Measurements from ENCODE around the gene PPP2R5C.

The PPP2R5C gene

DNA sequence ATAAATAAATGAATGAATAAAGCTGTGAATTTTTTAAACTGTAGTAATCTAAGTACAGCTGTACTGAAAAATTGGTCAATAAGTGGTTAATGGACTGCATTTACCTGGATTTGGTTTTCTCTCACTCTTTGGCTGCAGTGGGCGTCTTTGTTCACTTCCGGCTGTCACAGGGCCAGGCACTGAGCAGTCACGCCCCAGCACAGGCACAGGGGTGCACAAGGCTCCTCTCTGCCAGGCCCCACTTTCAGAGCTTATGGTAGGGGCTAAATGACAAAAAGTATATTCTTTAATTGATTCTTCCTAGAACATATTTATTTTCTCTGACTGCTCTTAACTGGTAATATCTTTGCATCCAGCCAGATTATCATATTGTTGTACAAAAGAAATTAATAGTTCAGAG lies 132.2 kb downstream of the PPP2R5C start:
- no peak for DNase-seq

DNA sequence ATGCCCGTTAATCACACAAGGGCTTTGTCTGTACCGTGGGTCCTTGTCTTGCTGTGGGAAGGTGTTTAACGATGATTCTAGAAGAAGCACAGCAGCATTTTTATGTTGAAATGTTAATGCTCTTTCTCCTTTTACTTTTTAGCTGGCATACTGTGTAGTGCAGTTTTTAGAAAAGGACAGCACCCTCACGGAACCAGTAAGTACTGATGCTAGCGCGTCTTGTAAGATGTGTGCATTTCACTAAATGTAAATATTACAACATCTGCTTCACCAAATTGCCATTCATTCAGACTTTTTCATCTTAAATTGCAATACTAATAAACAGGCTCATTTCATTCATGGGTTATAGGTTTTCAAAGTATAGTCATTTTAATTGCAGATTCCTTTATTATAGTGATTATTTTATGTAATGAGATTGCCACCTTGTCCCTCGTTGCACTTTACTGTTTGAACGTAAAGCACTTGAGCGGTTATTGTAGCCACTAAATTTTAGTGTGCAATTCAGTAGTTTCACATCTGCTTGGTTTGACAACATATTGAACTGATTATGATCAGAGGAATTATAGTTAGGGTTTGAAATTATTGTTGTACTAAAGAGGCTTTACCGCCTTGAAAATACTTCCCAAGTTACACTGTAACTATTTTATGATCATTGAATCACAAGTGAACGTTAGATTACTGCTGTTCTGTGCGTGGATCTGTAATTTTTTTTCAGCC lies 133.0 kb downstream of the PPP2R5C start:
- DNase-seq = no peak

DNA sequence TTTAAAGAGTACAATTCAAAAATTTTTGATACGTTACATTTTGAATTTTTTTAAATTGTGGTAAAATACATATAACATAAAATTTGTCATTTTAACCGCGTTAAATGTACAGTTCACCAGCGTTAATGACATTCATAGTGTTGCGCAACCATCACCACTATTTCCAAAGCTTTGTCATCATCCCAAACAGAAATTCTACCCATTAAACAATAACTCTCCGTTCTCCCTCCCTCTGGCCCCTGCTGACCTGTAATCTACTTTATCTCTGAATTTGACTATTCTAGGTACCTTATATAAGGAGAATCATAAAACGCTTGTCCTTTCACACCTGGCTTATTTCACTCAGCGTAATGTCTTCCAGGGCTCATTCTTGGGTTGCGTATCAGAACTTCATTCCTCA lies 133.7 kb downstream of the PPP2R5C start:
- no peak for DNase-seq

DNA sequence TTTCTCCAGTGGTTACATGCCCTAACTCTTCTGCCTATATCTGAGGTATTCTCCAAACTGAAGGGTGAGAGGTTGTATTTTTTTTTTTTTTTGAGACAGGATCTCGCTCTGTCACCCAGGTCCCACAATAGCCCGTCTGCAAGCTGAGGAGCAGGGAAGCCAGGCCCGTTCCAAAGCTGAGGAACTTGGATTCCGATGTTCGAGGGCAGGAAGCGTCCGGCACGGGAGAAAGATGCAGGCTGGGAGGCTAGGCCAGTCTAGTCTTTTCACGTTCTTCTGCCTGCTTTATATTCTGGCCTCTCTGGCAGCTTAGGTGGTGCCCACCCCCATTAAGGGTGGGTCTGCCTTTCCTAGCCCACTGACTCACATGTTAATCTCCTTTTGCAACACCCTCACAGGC lies 135.8 kb downstream of the PPP2R5C start:
- DNase-seq = no peak

DNA sequence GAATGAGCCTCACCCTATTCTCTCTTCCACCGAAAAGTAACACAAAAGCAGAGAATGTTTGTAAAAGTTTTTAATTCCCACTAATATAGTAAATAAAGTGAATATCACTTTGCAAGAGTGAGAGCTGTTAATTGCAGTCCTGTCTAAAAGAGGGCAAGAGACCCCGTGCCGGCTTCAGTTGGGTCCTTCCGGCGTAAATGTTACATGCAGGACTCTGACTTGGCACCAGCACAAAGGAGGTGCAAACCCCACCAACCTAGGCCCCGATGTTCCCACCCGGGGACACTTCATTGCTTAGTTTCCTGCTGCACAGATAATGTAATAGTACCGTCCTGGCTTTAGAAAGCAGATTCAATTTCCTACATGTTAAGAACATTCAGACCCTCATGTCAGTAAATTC lies 136.9 kb downstream of the PPP2R5C start:
- DNase-seq = no peak

DNA sequence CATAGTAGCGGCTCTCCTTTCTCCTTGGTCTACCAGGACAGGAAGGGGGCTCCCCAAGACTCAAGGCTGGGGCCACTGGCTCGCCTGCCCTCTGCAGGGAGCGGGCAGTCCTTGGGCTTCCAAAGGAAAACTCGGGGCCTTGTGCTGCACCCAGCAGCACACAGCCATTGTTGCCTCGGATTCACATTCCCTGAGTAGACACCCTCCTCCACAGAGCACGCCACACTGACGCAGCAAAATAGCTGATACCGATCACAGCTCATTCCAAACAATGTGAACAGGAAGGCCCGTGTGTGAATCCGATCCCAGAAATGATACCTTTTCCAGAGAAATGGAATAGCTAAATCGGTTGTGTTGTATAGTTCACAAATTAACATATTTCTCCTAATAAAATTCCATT lies 137.8 kb downstream of the PPP2R5C start:
- no peak for DNase-seq

DNA sequence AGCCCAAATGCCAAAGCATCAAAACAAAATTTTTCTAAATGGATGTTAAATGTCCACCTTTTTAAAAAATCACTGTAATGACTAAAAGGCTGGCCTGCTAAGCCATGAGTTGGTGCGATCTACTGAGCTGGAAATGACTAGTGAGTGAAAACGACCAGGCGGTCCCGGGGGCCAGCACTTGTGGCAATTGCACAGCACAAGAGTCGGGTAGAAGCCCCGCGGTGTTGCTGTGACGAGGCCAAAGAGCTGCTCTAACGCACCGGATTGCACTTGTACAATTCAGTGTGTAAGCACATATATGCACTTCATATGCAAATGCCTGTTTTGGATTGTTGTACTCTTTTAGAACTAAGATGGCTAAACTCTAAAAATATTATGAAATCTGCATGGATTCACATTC lies 138.7 kb downstream of the PPP2R5C start:
- DNase-seq = no peak

DNA sequence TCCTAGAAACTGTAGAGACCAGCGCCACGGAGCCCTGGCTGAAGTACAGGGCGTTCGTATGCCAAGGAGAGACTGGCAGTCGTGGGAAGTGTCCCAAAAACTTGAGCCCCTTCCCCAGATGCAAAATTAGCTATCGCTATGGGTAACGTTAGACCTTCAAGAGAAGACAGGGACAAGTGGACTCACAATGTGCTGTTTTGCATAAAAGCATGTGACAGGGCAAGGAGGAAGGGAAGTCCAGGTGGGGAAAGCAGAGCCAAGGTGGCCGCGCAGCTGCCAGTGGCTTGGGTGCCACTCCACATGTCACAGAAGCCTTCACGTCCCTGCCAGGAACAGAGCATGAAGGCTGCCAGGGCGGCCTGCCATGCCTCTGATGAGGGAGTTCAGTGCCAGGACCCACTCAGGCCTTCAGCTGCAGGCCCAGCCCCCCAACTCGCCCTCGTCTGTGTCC lies 141.6 kb downstream of the PPP2R5C start:
- DNase-seq = no peak

DNA sequence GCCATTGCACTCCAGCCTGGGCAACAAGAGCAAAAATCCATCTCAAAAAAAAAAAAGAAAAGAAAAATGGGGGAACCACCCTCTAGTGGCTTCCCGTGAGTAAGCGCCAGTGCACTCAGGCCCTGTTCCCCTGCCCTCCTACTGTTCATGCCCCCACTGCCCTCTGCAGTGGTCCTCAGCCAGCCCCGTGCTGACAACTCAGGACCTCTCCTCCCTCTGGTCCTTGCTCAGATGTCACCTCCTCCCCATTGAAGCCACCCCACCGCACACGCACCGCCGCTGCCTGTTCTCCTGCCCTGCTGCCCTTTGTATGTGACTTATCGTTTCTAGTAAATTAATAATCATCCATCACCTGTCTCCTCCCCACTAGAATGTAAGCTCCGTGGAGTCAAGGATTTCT lies 144.1 kb downstream of the PPP2R5C start:
- no peak for DNase-seq

DNA sequence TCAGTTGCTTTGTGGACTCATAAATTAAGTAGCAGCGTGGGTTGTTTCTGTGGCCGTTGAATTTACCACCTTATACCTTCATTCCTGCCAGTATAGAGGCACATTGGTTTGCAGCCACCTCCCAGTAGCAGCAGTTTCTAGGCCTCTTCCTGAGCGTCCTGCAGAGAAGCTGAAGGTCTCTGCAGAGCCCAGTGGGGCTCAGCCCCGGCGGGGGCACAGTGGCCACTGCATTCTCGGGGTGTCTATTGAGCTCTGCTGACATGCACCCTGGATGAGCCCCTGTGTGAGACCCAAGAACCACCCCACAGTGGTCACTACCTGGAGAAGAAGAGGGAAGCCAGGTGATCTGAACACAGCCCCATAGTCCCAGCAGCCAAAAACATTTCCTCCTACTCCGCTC lies 145.1 kb downstream of the PPP2R5C start:
- DNase-seq = no peak

DNA sequence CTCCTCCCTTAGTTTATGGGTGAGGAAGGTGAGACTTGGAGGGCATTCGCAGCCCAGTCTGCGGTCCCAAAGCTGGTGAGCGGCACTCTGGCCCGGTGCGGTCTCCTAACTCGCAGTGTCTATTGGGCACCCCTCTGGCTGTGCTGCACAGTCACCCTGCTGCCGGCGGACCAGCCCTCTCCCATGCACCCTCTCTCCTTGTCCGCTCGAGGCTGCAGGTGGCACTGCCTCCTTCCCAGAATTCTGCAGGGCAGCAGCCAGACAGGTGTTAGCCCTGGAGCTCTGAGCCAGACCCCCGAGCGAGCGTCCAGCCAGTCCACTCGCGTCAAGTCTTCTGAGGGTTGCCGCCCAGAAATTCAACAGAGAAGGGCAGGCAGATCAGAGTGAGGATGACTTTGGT lies 146.1 kb downstream of the PPP2R5C start:
- no peak for DNase-seq

DNA sequence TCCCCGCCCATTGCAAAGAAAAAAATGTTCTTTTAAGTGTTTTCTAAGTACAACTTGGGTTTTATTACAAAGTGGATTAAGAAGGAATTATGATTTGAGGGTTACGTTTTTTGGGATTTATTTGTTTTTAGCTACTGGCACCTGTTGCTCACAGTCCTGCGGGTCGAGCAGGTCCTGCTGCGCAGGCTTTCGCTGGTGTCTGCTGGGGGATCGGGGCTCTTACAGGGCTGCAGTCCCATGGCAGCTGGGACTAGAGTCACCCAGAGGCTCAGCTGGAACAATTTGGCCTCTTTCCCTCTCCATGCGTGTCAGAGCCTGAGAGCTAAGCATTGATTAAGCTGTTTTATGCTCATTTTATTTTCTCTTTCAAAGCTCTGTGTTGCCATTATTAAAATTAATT lies 147.3 kb downstream of the PPP2R5C start:
- no peak for DNase-seq

DNA sequence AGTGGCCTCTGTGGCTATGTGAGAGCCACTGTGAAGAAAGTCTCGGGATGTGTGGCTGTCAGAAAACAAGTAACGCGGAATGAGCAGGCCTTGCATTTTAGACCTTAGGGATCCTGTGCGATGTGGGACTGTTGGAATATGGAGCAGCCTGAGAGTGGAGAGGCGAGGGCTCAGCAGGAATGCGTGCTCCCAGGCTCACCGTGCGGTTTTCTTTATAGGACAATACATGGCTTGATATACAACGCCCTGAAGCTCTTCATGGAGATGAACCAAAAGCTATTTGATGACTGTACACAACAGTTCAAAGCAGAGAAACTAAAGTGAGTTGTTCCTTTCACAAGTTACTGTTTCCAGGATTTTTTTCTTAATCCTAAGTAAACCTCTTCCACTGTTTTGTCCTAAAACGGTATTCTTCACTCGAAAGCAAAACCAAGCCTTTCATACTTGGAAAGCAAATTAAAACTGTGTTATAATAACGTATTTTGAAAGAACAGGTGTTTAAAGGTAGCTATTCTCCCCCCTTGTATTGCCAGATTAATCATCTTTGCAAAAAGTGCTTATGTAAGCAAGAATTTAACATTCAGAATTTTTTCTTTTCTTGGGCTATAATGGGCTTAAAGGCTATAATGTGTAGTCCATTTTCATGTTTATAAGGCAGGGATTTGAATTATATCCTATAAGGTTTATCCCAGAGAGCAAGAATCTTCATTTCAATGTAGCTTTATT lies 148.0 kb downstream of the PPP2R5C start:
- DNase-seq = no peak

DNA sequence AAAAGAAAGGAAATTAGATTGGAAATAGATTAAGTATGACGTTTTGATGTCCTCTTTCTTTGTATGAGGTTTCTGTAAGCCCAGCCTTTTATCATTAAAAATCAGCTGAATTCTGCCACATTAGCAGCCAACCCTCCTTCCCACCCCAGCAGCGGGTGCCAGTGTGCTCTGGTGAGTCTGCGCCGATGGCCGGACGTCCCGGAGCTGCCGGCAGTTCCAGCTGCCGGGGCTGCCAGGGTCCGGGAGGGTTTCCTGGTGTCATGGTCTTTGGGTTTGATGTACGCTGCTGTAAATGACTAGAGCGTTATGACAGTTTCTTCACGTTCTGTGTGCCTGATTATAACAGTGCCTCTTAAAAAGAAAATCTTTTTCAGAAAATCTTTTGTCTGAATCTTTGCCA lies 151.3 kb downstream of the PPP2R5C start:
- DNase-seq = no peak

DNA sequence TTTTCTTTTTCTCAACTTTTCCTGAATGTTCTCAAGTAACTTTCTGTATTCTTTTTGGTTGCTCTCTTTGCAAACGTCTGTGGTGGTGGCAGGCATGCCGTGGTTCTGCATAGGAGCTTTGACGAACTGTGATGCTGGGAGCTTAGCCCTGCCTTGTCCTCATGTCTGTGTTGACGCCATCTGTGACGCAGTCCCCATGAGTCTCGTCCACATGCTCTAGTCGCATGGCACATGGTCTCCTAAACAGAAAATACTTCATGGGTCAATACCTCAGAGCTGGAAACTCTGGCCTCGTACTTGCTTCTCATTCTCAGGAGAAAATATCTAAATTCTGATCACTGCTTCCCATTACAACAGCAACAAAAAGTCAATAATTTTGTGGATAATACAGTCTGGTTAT lies 152.6 kb downstream of the PPP2R5C start:
- no peak for DNase-seq

DNA sequence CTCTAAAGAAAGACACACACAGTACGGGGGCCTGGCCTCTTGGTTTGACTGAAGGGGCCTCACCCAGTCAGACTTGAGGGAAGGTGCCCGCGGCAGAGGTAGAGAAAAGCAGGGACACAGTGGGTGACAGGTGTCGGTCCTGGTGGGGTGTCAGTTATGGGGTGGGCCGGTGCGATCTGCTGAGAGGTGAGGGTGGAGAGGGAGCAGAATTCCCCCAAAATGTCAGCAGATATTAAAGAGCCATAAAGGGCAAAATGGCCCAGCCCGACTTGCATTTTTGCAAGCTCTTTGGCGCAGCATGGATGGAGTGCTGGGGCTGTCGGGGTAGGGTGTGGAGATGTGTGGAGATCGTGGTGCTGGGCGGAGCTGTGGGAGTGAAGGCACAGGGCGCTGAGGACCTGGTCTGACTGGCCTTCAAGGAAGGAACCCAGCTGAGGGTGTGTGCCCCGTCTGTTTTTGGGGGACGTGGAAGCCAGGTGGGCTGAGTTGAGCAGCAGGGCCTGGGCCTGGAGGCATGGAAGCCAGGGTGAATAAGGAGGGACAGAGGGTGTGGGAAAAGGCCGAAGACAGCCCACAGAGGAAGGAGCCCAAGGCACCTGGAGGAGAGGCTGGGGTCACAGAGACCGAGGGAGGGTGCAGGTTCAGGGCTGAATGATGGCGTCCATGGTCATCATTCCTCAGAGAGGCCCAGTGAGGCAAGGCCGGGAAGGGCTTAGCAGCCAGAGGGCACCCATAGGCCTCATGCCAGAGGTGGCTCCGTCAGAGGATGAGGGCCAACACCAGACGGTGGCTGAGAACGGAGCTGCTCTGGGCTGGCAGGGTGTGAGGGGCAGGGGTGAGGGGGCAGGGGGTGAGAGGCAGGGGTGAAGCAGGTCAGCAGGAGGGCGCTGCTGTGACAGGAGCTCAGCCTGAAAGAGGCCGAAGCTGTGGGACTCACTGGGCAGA lies 154.6 kb downstream of the PPP2R5C start:
- DNase-seq = no peak

DNA sequence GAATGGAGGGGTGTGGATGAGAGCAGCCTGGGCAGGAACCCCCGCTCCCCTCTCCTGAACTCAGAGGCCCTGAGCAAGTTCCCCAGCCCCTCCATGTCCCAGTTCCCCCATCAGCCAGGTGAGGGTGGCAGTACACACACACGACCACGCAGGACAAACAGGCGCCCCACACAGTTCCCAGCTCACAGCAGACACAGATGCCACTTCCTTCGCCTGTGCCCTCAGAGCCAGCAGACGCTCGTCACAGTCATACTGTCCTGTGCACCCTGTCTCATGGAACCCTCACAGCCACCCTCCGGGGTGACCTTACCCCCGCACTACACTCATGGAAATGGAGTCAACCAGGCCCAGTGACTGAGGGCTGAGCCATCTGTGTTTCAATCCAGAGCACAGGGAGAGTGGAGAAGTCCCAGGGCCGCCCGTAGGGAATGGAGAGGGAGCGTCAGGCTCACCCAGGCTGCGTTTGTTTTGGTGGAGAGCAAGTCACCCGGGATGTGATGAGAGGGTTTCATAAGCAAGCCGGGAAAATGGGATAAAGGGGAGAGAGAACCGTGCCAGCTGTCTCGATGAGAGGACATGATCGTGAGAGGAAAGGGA lies 155.4 kb downstream of the PPP2R5C start:
- no peak for DNase-seq

DNA sequence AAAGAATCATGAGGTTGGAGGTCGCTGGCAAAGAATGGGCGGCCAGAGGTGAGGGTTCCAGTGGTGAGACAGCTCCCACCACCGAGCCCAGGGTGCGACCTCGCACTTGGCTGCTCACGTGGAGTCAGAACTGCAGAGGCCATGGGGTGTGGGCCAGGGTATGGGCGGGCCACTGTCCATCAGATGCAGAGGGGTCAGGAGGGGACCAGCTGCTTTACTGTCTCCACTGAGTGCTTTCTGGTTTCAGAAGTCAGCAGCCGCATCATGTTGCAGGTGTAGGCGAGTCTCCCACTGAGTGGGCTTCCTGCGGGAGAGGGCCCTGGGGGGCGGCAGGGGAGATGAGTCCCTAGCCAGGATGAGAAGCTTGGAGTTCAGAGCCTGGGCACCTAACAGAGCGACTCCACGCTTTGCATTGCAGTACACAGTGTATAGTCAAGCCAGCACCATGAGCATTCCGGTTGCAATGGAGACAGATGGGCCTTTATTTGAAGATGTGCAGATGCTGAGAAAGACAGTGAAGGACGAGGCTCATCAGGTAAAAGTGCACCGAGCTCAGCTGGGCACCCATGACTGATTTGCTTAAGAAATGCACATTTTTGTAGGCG lies 156.0 kb downstream of the PPP2R5C start:
- no peak for DNase-seq

DNA sequence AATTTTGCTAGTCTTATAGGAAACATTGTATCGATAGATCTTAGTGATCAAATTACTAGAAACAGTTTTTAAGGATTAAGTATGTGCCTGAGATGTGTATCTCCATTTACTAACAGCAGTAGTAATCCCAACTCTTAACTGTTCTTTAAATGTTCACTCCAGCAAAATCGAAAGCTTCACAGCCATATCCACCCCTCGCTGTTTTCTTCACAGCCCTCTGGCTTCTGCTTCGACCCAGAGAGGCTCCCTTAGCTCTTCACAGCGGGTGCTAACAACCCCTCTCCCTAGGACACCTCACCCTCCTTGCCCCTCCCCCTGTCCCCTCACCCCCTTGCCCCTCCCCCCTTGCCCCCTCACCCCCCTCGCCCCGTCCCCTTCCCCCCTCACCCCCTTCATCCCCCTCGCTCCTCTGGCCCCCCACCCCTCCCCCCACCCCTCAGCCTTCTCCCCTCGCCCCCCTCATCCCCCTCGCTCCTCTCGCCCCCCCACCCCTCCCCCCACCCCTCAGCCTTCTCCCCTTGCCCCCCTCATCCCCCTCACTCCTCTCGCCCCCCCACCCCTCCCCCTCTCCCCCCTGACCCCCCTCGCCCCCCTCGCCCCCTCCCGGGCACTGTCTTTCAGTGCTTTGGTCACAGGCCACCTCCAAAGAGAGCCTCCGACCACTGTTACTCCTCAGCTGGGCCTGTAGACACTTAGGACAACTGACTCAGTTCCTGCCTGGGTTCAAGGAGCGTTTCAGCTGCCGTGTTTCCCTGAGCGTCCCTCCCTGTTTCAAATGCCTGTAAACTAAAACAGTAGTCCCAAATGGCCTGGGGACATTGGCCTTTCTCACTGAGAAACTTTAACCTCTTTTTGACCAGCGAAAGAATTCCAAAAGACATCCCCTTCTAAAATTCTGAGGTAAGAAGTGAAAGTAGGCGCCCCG lies 156.8 kb downstream of the PPP2R5C start:
- DNase-seq = no peak

DNA sequence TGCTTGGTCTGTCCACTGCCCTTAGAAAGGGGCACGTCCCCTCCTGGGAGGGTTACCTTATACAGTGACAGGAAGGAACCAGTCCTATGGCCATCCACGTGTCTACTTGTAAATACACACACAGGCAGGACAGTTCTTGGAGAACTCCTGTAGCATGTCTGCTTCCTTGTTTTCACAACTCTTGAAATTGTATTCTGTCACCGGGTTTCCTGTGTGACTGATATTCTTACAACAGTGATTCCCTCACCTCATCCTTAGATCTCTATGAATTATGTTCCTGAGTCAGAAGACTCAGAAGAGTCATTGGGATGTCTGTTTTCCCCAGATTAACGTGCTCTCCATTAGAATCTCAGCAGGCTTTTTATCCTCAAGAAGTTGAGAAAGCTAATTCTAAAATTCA lies 158.8 kb downstream of the PPP2R5C start:
- DNase-seq = no peak

DNA sequence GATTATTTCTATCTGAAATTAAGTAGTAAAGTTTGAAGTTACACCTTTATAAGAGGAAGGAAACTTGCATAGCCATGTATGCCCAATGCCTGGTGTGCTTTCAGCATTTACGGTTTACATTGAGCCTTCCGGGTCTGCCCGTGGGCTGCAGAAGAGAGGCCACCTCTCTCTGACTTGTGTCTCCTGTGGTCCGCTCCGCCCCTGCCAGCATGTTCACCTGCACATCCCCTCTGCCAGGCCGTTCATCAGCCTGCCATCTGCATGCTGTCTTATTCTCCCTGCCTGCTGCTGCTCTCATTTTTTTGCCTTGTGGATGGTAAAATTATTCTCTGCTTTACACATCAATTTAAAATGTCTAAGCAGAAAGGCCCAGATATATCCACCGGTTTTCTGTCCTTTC lies 161.4 kb downstream of the PPP2R5C start:
- no peak for DNase-seq

DNA sequence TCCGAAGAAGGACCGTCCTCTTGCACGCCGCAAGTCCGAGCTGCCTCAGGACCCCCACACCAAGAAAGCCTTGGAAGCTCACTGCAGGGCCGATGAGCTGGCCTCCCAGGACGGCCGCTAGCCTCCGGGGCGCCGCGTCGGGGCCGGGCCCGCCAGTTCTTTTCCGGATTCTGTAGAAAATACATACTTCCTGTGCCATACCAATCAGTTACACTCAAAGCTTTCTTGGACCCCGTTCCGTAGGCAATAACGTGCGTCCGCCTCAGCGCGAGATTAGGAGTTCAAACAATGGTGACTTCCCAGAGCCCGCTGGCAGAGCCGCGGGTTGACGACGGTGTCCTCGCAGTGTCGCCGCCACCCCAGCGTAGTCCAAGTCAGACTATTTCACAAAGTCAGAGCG lies 163.6 kb downstream of the PPP2R5C start:
- no peak for DNase-seq
